A549 (cell line): ENCODE measurements around the gene DMRT3. TPM values are rescaled to one million over a fixed set of nuclear protein-coding genes. Genes with fewer than 3 reads are reported as not detected.

ENCODE experiments used
- ATAC-seq, 2 experiments: fragments of 200-7000 bp in 1 of 2; fragments of >200 bp in 1 of 2; cut with Nextera tagmentation in 1 of 2; cut with Tn5 transposase in 1 of 2; 3 replicates each; pipeline versions ENCODE4 v1.8.0 to v1.9.1; 2018 to 2020; ENCODE audit warnings: mild to moderate bottlenecking in 1 of 2, moderate library complexity in 1 of 2
- CTCF ChIA-PET: fragments of 300-600 bp; sonication (Branson Sonifier 250); formaldehyde crosslinking; extraction: SDS; loops from one replicate; lab custom pipeline; 2021; ENCODE audit warnings: antibody characterized with exemption, inconsistent platforms; lab: Yijun Ruan, JAX
- POLR2A ChIA-PET: fragments of 350-600 bp; formaldehyde crosslinking; extraction: SDS; loops from one replicate; lab custom pipeline; 2021; ENCODE audit warnings: antibody characterized with exemption, inconsistent platforms; lab: Yijun Ruan, JAX
- DNase-seq, 2 experiments: peaks; one replicate each; pipeline versions ENCODE4 v3.0.0 to v3.0.0-alpha.2; 2011 to 2016; ENCODE audit warnings: low read depth in 1 of 2, low spot score in 1 of 2
- FAIRE-seq: peaks from 2 replicates; lab custom pipeline; 2011; peaks lifted over from hg19 to GRCh38; lab: Jason Lieb, UNC
- H3K27ac ChIP-seq, 2 experiments: fragments of >200 bp; sonication (Bioruptor Twin); formaldehyde crosslinking; 3 replicates each; pipeline ENCODE4 v1.5.1; 2016 to 2017
- H3K4me1 ChIP-seq: fragments of >200 bp; sonication (Bioruptor Twin); formaldehyde crosslinking; 3 replicates; pipeline ENCODE4 v1.6.1; 2016
- H3K4me2 ChIP-seq: fragments of >200 bp; sonication (Bioruptor Twin); formaldehyde crosslinking; 3 replicates; pipeline ENCODE4 v1.6.1; 2016
- H3K4me3 ChIP-seq: fragments of >200 bp; sonication (Bioruptor Twin); formaldehyde crosslinking; 3 replicates; pipeline ENCODE4 v1.5.1; 2016
- H3K9me3 ChIP-seq: fragments of >200 bp; sonication (Bioruptor Twin); formaldehyde crosslinking; 3 replicates; pipeline ENCODE4 v1.6.1; 2016
- CBX2 ChIP-seq: fragments of 200-600 bp; sonication (generic); IDR thresholded peaks from 2 replicates; pipeline ENCODE4 v1.6.1; 2016; ENCODE audit warnings: low read depth, mild to moderate bottlenecking, borderline replicate concordance
- CHD2 ChIP-seq: fragments of 150-350 bp; IDR thresholded peaks from 2 replicates; pipeline ENCODE4 v1.6.1; 2014; ENCODE audit warnings: low read length; ENCODE audit not compliant: partially characterized antibody
- EHMT2 ChIP-seq: fragments of 200-600 bp; sonication (generic); IDR thresholded peaks from 2 replicates; pipeline ENCODE4 v1.6.1; 2016; ENCODE audit warnings: antibody characterized with exemption, low read depth, mild to moderate bottlenecking, moderate library complexity
- FOSB ChIP-seq: fragments of 250-450 bp; sonication (Bioruptor Pico); IDR thresholded peaks from 2 replicates; pipeline ENCODE4 v1.5.0; 2020; ENCODE audit warnings: mild to moderate bottlenecking, moderate library complexity
- FOXS1 ChIP-seq: fragments of 250-450 bp; sonication (Bioruptor Pico); IDR thresholded peaks from 2 replicates; pipeline ENCODE4 v1.5.0; 2020; ENCODE audit warnings: mild to moderate bottlenecking, moderate library complexity
- KDM1A ChIP-seq: fragments of 200-600 bp; sonication (generic); IDR thresholded peaks from 2 replicates; pipeline ENCODE4 v1.6.1; 2016; ENCODE audit warnings: low read depth, mild to moderate bottlenecking
- KDM5A ChIP-seq: fragments of 200-600 bp; sonication (generic); IDR thresholded peaks from 2 replicates; pipeline ENCODE4 v1.6.1; 2016; ENCODE audit warnings: antibody characterized with exemption, mild to moderate bottlenecking
- MYC ChIP-seq: IDR thresholded peaks from 2 replicates; pipeline ENCODE4 v1.6.1; 2012; ENCODE audit warnings: mild to moderate bottlenecking, inconsistent platforms, low read length, improper control_type of control experiment, borderline replicate concordance
- NR3C1 ChIP-seq: fragments of >200 bp; sonication (Bioruptor Twin); formaldehyde crosslinking; IDR thresholded peaks from 3 replicates; pipeline ENCODE4 v1.6.1; 2017
- POLR2A ChIP-seq: IDR thresholded peaks from 2 replicates; pipeline ENCODE4 v1.6.1; 2012; ENCODE audit warnings: mild to moderate bottlenecking, low read length
- POLR2AphosphoS2 ChIP-seq: conservative IDR thresholded peaks from 2 replicates; pipeline ENCODE4 v1.6.1; 2012; ENCODE audit warnings: low read length, improper control_type of control experiment, inconsistent platforms
- RAD21 ChIP-seq, 2 experiments: fragments of >200 bp in 1 of 2; sonication (Bioruptor Twin) in 1 of 2; formaldehyde crosslinking in 1 of 2; IDR thresholded peaks in 1 of 2; conservative IDR thresholded peaks in 1 of 2; 2 replicates in 1 of 2; 3 replicates in 1 of 2; pipeline ENCODE4 v1.6.1; 2012 to 2018; ENCODE audit warnings: inconsistent platforms in 1 of 2
- SMC3 ChIP-seq: fragments of >200 bp; sonication (Bioruptor Twin); formaldehyde crosslinking; IDR thresholded peaks from 3 replicates; pipeline ENCODE4 v1.6.1; 2018; ENCODE audit warnings: inconsistent platforms
- SREBF2 ChIP-seq: fragments of 450-650 bp; IDR thresholded peaks from 2 replicates; pipeline ENCODE4 v1.6.1; 2014; ENCODE audit warnings: mild to moderate bottlenecking, moderate library complexity
- TFCP2L1 ChIP-seq: fragments of 250-450 bp; sonication (Bioruptor Pico); IDR thresholded peaks from 2 replicates; pipeline ENCODE4 v1.5.0; 2021; ENCODE audit warnings: mild to moderate bottlenecking
- ZC3H11A ChIP-seq: fragments of 450-650 bp; IDR thresholded peaks from 2 replicates; pipeline ENCODE4 v1.6.1; 2014; ENCODE audit warnings: antibody characterized with exemption, mild to moderate bottlenecking
- ZFP36 ChIP-seq: fragments of 450-650 bp; IDR thresholded peaks from 2 replicates; pipeline ENCODE4 v1.6.1; 2014; ENCODE audit warnings: borderline replicate concordance; ENCODE audit not compliant: partially characterized antibody
- WGBS: methylation state at CpG from one replicate; pipeline ENCODE4 v1.1.6; 2017; ENCODE audit errors: missing lambda C conversion rate; 5-methylcytosine and 5-hydroxymethylcytosine counted together
- polyA plus RNA-seq, 4 experiments: library from polyadenylated mRNA; depleted of rRNA in 3 of 4; stranded (reverse); fragments of >200 nt; fragmentation: RNase III in 1 of 4; extraction: RNeasy Plus Mini Kit Qiagen cat#74134 plus additional on column Dnase treatment in 1 of 4; gene quantifications; 2 replicates in 3 of 4; 3 replicates in 1 of 4; pipeline ENCODE4 v1.2.3, GENCODE V29; 2011 to 2017
- TF ChIP-seq, protein P1 (sequence below): IDR thresholded peaks from 2 replicates; pipeline ENCODE4 v1.6.1; 2012; ENCODE audit warnings: low read depth, borderline replicate concordance
- TF ChIP-seq, protein P2 (sequence below): fragments of 250-450 bp; sonication (Bioruptor Pico); IDR thresholded peaks from 2 replicates; pipeline ENCODE4 v1.5.0; 2021; ENCODE audit warnings: mild to moderate bottlenecking, moderate library complexity, borderline replicate concordance
- TF ChIP-seq, protein P3 (sequence below): fragments of 200-600 bp; sonication (generic); IDR thresholded peaks from 2 replicates; pipeline ENCODE4 v1.6.1; 2016; ENCODE audit warnings: antibody characterized with exemption, mild to moderate bottlenecking, moderate library complexity
- TF ChIP-seq, protein P4 (sequence below): fragments of 250-450 bp; sonication (Bioruptor Pico); IDR thresholded peaks from 2 replicates; pipeline ENCODE4 v1.5.0; 2020; ENCODE audit warnings: low read depth, mild to moderate bottlenecking, moderate library complexity
- TF ChIP-seq, protein P5 (sequence below): fragments of 450-650 bp; IDR thresholded peaks from 2 replicates; pipeline ENCODE4 v1.6.1; 2014; ENCODE audit warnings: antibody characterized with exemption
- TF ChIP-seq, protein P6 (sequence below): fragments of >200 bp; sonication (Bioruptor Twin); formaldehyde crosslinking; IDR thresholded peaks from 3 replicates; pipeline ENCODE4 v1.5.1; 2016

DMRT3 gene
- polyA plus RNA-seq, 2 of the 4 experiments (the other 2 are of a cell fraction), result not detected

DNA sequence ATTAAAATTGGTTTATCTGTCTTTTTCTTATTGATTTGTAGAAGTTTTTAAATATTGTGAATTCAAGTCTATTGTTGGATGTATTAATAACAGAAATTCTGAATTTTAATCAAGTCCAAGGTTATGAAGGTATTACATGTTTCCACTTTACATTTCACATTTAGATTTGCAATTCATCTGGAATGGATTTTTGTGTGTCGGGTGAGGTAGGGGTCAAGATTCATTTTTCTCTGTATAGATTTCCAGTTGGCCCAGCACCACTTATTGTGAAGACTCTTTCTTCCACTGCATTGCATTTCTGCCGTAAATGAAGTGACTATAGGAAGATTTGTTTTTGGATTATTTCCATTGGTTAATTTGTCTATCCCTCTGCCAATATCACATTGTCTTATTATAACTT, 38.2 kb downstream of the DMRT3 start:
- ChIA-PET CTCF (no interaction called here), POLR2A (no interaction called here)
- no peak for FAIRE-seq
- no peaks in the 10 kb centered on the region for H3K9me3 ChIP-seq
- no peaks in the 10 kb centered on the region for H3K4me1 ChIP-seq
- no peak overlapping the region for H3K4me2 ChIP-seq
- 38% methylated on average over 2 of the region's 2 CpGs for WGBS
- TF ChIP-seq CHD2 (no peak), SMC3 (no peak), KDM5A (no peak), CBX2 (no peak), FOXS1 (CRISPR knock-in tag) (no peak), EHMT2 (no peak), POLR2A (no peak), SREBF2 (no peak), ZC3H11A (no peak), MYC (no peak), TFCP2L1 (CRISPR knock-in tag) (no peak), NR3C1 (no peak)
- TF ChIP-seq, protein P1, sequence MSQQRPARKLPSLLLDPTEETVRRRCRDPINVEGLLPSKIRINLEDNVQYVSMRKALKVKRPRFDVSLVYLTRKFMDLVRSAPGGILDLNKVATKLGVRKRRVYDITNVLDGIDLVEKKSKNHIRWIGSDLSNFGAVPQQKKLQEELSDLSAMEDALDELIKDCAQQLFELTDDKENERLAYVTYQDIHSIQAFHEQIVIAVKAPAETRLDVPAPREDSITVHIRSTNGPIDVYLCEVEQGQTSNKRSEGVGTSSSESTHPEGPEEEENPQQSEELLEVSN, result no peak
- TF ChIP-seq, protein P2, sequence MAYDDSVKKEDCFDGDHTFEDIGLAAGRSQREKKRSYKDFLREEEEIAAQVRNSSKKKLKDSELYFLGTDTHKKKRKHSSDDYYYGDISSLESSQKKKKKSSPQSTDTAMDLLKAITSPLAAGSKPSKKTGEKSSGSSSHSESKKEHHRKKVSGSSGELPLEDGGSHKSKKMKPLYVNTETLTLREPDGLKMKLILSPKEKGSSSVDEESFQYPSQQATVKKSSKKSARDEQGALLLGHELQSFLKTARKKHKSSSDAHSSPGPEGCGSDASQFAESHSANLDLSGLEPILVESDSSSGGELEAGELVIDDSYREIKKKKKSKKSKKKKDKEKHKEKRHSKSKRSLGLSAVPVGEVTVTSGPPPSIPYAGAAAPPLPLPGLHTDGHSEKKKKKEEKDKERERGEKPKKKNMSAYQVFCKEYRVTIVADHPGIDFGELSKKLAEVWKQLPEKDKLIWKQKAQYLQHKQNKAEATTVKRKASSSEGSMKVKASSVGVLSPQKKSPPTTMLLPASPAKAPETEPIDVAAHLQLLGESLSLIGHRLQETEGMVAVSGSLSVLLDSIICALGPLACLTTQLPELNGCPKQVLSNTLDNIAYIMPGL (CRISPR knock-in tag), result no peak
- TF ChIP-seq, protein P3, sequence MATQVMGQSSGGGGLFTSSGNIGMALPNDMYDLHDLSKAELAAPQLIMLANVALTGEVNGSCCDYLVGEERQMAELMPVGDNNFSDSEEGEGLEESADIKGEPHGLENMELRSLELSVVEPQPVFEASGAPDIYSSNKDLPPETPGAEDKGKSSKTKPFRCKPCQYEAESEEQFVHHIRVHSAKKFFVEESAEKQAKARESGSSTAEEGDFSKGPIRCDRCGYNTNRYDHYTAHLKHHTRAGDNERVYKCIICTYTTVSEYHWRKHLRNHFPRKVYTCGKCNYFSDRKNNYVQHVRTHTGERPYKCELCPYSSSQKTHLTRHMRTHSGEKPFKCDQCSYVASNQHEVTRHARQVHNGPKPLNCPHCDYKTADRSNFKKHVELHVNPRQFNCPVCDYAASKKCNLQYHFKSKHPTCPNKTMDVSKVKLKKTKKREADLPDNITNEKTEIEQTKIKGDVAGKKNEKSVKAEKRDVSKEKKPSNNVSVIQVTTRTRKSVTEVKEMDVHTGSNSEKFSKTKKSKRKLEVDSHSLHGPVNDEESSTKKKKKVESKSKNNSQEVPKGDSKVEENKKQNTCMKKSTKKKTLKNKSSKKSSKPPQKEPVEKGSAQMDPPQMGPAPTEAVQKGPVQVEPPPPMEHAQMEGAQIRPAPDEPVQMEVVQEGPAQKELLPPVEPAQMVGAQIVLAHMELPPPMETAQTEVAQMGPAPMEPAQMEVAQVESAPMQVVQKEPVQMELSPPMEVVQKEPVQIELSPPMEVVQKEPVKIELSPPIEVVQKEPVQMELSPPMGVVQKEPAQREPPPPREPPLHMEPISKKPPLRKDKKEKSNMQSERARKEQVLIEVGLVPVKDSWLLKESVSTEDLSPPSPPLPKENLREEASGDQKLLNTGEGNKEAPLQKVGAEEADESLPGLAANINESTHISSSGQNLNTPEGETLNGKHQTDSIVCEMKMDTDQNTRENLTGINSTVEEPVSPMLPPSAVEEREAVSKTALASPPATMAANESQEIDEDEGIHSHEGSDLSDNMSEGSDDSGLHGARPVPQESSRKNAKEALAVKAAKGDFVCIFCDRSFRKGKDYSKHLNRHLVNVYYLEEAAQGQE, result no peak
- TF ChIP-seq, protein P4, sequence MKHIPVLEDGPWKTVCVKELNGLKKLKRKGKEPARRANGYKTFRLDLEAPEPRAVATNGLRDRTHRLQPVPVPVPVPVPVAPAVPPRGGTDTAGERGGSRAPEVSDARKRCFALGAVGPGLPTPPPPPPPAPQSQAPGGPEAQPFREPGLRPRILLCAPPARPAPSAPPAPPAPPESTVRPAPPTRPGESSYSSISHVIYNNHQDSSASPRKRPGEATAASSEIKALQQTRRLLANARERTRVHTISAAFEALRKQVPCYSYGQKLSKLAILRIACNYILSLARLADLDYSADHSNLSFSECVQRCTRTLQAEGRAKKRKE (CRISPR knock-in tag), result no peak
- no peak overlapping the region for H3K27ac ChIP-seq
- DNase-seq, result no peak
- no peak overlapping the region for H3K4me3 ChIP-seq
- no peak for ATAC-seq

DNA sequence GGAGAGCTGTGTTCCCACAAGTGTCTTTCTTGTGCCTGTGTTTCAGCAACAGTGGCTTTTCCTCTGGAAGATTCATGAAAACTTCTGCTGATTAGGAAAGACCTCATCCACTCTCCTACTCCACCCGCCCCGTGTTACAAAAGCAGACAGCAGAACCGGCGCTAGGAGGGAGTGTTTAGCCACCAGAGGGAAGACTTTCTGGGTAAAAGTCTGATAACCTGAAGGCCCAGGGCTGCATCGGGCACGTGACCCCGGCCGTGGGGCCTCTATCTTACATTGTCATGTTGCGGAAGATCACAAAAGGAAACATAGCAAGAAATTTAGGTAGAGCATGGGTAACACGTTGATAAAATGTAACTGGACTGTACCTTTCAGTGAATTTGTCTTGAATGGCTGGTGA, 41.7 kb downstream of the DMRT3 start:
- peaks cover 7% of the 10 kb centered on the region; the same call in 1 of the 3 replicates for H3K9me3 ChIP-seq
- TF ChIP-seq, protein P5, sequence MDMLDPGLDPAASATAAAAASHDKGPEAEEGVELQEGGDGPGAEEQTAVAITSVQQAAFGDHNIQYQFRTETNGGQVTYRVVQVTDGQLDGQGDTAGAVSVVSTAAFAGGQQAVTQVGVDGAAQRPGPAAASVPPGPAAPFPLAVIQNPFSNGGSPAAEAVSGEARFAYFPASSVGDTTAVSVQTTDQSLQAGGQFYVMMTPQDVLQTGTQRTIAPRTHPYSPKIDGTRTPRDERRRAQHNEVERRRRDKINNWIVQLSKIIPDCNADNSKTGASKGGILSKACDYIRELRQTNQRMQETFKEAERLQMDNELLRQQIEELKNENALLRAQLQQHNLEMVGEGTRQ, result peak; percentile 68
- TF ChIP-seq SMC3, result 0 out of 3 replicates have a peak, but pooled peaks have one; percentile 16
- no peak for TF ChIP-seq ZC3H11A
- TF ChIP-seq KDM1A, result no peak
- TF ChIP-seq, protein P6, sequence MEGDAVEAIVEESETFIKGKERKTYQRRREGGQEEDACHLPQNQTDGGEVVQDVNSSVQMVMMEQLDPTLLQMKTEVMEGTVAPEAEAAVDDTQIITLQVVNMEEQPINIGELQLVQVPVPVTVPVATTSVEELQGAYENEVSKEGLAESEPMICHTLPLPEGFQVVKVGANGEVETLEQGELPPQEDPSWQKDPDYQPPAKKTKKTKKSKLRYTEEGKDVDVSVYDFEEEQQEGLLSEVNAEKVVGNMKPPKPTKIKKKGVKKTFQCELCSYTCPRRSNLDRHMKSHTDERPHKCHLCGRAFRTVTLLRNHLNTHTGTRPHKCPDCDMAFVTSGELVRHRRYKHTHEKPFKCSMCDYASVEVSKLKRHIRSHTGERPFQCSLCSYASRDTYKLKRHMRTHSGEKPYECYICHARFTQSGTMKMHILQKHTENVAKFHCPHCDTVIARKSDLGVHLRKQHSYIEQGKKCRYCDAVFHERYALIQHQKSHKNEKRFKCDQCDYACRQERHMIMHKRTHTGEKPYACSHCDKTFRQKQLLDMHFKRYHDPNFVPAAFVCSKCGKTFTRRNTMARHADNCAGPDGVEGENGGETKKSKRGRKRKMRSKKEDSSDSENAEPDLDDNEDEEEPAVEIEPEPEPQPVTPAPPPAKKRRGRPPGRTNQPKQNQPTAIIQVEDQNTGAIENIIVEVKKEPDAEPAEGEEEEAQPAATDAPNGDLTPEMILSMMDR, result peak; percentile 26; the same call in 2 of the 3 replicates
- no peak for TF ChIP-seq POLR2AphosphoS2
- no peak for TF ChIP-seq ZFP36
- TF ChIP-seq, protein P3, result no peak
- no peak for TF ChIP-seq FOSB (CRISPR knock-in tag)
- peak; percentile 23 to 32; a peak in 2 of 5 replicates for TF ChIP-seq RAD21 (conservative IDR thresholded peaks at IDR 0.05 in 1 of 2, IDR thresholded peaks at IDR 0.05 in 1 of 2)
- no peaks in the 10 kb centered on the region for H3K4me1 ChIP-seq
- WGBS, result 14% methylated on average over 10 of the region's 10 CpGs
- H3K4me2 ChIP-seq, result no peak overlapping the region
- DNase-seq, result peak in 1 of 2 experiments; percentile 40
- ChIA-PET CTCF (interaction anchor here (1.4 to 3.3 kb wide), 2 partner anchors 8 to 13 kb away, joined by 3 to 23 read pairs; no protein-coding TSS in a partner anchor), POLR2A (no interaction called here)
- no peak overlapping the region for H3K4me3 ChIP-seq
- no peak for FAIRE-seq
- no peak overlapping the region for H3K27ac ChIP-seq
- ATAC-seq, result peak; percentile 87 to 88; a peak in 5 of 6 replicates
